ENCODE data around the gene TTC28.
A peak's percentile ranks its signal among the peaks of the same experiment; 100 is the strongest.
"Not testable (repeated sequence)": the region's sequence is repeated elsewhere in the genome, so short reads cannot be mapped to it uniquely, and the experiment has no call there.

TTC28 gene

DNA sequence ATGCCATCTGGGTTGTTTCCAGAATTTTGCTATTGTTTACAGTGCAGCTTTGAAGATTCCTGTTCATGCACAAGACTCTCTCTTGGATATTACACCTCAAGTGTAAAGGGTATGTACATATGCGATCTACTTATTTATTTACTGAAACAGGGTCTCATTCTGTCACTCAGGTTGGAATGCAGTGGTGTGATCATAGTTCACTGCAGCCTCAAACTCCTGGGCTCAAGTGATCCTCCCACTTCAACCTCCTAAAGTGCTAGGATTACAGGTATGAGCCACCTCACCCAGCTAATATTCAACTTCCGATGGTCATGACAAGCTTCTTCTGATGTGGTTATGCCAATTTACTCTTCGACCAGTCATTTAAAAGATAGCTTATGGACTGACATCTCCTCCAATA lies 602.5 kb downstream of the TTC28 start:
- no peak for DNase-seq

DNA sequence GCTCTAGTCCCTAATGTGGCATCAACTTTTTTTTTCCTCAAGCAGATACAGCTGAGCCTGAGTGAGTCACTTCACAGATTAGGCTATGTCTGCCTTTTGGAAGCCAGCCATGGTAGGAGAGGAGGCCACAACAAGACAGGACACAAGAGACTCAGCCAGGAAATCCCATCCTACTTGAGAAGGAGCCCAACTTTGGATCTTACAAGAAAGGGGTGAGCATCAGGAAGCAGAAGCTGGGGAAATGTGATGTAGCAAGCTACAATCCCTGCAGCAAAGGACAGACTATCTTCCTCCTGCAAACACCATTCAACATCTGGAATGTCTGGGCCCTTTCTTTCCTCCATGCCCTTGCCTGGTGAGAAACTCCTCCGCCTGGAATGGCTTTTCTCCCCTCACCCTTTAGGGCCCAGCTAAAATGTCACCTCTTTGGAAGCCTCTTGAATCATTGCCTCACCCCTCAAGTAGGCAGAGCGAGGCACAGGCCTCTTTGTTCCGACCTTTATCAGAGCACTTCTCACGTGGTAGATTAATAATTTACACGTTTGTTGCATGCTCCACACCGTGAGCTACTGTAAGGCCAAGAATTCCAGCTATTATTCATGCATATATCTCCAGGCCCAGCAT lies 604.2 kb downstream of the TTC28 start:
- DNase-seq: no peak

DNA sequence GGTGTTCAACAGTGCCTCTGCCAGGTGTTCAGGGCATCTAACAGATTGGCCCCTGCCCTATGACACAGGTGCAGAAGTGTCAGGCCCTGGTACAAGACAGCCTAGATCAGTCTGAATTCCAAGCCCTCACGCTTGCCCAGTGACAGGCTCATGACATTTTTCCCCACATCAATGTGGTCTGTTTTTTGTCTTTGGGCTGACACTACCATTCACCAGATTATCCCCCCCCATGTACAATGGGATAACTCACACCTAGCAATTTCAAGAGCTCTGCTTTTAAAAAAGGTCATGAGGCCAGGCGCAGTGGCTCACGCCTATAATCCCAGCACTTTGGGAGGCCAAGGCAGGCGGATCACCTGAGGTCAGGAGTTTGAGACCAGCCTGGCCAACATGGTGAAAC lies 605.1 kb downstream of the TTC28 start:
- DNase-seq: no peak

DNA sequence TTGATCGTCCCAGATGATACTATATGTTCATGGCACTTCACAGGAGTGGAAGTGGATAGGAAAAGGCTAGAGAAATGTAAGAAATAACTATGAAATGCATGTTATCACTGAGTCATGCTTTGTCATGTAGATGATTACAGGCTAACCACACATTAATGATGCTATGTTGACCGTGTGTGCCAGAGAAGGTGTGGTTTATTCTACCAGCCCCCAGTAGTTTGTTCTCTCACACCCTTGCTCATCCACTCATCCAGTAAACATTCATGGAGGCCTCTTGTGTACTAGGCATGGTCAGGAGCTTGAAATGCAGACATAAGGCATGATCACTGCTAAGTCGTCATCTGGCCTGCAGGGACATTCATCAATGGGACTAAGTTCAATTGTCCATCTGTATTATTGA lies 607.6 kb downstream of the TTC28 start:
- no peak for DNase-seq

DNA sequence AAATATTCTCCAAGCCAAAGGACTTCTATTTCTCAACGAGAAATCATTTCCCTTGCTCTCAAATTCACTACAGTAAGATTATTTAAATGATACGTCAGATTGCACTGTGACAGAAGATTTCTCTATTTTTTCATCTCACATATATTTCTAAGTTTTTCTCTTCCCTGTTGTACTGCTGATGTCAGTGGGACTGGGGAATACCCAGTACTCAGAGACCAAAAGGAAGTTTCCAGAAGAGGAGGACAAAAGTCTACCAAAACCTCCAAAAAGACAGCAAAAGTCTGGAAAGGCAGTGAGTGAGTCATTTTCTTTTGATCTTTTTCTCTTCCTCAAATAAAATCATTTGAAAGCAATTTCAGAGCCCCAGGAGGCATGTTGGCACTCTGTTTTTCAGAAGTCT lies 610.8 kb downstream of the TTC28 start:
- DNase-seq: no peak

DNA sequence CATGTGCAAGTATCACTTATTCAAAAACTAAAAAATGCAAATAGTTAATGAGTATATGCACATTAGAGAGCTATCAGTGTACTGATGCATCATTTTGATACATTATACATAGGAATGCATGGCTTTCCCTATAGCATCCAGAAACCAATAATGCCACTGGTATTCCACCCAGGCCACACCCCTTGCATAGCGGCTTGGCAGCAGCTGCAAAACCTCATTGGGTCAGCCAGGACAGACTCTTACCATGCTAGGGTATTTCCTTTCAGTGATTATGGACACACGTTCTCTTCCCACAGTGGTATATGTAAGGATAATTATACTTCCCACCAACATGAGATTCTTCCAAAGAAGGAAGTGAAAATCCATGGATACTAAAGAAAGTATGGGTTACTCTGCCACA lies 614.7 kb downstream of the TTC28 start:
- DNase-seq: no peak

DNA sequence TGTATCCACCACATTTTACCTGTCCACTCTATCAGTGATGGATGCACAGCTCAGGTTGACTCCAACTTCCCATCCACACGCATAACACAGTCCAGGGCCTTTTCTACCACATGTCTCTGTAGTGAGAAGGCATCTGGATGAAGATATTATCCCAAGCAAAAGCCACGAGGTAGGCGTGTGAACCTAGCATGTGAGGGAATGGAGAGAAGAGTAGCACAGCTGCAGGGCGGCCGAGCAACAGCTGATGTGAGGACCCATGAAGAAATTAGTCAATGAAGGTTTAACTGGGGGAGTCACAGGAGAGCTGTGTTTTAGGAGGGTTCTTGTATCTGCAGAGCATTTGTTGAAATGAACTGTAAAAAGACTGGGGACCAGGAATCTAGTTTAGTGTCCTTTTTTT lies 616.0 kb downstream of the TTC28 start:
- DNase-seq: no peak

DNA sequence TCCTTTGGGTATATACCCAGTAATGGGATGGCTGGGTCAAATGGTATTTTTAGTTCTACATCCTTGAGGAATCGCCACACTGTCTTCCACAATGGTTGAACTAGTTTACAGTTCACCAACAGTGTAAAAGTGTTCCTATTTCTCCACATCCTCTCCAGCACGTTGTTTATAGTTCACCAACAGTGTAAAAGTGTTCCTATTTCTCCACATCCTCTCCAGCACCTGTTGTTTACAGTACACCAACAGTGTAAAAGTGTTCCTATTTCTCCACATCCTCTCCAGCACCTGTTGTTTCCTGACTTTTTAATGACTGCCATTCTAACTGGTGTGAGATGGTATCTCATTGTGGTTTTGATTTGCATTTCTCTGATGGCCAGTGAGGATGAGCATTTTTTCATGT lies 619.0 kb downstream of the TTC28 start:
- DNase-seq: not testable (repeated sequence)

DNA sequence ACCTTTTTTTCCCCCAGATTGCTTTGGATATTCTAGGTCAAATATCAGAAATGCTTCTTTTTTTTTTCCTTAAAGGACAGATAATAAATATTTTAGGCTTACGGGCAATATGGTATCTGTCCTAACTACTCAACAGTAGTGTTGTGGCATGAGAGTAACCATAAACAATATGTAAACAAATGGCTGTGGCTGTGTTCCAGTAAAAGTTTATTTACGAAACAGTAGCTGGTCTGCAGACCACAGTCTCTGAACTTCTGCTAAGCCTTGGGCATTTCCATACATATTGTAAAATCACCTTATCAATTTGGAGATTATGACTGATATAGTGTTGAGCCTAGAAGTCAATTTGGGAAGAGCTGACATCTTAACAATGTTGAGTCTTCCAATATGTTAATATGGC lies 621.6 kb downstream of the TTC28 start:
- no peak for DNase-seq

DNA sequence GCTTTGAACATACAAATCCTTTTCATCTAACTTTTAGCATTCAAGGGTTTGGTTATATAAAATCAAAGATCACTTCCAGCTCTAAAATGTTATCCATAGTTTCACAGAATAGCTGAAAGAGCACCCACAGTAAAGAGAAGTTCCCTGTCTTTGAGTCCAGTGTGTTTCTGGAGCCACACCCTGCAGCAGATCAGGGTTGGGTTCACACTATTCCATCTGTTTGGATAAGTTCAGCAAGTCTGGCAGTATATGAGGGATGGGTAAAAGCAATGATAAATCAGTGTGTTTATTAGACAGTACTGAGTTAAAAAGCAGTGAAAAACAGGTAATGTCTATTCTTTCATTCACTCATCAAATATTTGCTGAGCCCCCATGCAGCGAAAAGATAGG lies 624.8 kb downstream of the TTC28 start:
- DNase-seq: no peak

DNA sequence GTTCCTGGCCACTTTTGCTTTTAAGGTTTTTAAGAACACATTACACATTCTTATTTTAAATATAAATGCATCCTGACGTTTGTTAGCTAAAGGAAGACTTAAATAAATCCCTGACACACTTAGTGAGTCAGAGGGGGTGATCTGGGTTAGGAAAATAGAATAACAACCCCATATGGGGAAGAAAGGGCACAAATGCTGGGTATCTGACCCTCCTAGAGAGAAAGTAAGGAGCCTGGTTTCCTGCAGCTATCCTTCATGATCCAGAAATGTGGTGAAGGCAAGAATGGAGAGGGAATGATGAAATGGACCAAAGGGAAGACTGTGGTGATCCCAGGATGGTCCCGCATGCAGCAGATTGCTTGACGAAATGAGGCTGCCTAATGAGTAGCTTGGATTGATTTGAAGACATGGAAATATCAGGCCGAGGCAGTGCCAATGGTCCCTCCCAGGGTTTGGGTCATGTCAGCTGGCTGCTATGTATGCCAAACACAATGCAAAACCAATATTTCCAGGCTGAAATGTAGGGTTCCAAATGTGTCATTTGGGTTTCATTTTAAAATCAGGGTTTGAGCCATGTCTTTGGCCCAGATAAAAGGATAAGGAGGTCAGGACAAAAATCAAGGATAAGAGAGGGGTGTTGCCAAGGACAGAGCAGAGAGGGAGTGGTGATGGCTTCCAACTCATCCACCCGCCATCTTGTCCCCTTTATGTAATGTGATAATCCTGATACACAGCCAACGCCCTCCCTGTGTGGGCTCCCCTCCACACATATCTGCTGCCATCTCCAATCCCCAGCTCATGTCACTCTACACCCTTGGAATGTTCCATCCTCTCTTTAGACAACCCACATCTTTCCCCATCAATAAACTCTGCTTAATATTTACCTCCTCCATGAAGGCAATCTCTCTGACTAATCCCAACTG lies 625.5 kb downstream of the TTC28 start:
- no peak for DNase-seq

DNA sequence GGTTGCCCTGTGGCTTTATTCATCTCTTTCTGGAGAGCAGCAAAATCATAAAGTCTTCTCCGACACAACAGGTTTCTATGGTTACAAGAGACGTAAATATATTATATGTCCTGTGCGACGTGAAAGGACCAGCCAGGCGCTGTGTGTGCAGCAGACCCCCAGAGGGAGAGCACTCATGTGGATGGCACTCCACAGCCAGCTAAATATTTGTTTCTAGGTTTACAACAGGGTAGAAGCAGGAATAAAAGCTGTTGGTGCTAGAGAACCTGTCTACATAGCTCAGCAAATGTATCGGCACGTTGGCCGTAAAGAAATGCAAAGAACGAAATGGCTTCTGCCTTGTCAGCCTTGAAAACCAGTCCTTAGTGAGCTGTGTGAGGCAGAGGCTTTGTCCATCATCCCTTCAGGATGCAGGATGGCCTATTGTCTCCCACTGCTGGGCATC lies 626.8 kb downstream of the TTC28 start:
- DNase-seq: peak; percentile 50

DNA sequence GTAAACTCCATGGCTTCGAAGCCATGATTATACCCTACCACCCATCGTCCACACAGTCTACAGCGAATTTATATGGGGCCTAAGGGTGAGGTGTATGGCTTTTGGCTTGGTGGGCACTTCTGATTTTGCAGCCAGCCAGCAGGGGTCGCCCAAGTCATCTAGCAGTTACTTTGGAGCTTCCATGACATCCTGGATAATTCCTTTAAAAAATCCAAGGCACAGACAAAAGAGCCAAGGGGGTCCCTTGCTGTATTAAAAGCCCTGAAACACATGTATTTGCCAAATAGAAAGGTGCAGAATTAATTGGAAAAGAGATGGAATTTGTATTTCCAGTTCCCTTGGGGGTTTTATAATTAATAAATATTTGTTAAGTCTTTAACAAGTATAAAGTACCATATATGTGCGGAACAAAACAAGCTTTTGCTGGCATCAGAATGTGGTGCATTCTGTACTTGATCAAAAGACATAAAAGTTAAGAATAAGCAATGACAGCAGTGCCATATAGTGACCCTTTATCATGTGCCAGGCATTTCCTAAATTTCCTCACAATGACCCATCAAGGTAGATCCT lies 627.8 kb downstream of the TTC28 start:
- peak; percentile 53 for DNase-seq

DNA sequence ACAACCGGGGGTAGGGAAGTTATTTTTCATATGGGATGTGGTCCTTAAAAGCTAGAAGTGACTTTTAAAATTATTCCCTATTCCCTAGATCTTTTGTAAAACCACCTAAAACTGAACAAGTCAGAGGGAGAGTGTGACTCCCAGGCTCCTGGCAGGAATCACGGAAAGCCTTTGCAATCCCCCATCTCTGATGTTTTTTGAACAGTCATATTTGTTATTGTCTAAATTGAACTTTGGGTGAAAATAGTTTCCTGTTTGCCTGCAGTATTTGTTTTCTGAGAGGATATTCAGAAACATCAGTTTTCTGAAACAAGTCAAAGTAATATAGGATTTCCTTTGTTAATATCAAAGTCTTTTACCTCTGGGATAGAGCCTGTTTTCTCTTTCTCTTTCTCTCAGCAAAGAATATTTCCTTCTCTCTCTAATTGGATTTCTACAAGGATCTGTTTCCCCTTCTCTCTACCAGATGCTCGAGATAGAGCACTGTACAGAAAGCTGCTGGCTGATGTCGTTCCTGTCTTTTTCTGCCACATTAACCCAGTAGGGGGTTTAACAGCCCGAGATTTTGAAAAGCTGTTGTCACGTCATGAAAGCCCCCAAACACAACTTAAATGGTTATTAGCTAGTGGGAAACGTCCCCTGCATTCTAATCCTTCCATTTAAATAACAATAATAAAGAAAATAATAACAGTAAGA lies 628.4 kb downstream of the TTC28 start:
- DNase-seq: no peak

DNA sequence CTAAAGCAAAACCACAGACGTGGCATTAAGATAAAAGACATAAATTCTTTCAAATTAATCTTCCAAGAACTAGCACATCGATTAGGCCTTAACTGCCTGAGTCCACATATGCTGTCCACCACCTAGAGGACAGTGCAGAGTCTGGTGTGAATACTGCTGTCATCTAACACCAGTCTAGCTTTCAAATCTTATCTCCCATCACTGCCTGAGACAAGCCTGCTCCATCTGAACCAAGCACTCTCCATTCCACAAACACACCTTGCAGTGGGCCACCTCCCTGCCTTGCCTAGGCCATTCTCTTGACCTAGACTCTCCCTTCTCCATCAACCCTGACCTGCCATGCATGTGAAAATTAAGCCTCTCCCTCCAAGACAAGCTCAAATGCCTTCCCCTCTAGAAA lies 631.1 kb downstream of the TTC28 start:
- DNase-seq: no peak

DNA sequence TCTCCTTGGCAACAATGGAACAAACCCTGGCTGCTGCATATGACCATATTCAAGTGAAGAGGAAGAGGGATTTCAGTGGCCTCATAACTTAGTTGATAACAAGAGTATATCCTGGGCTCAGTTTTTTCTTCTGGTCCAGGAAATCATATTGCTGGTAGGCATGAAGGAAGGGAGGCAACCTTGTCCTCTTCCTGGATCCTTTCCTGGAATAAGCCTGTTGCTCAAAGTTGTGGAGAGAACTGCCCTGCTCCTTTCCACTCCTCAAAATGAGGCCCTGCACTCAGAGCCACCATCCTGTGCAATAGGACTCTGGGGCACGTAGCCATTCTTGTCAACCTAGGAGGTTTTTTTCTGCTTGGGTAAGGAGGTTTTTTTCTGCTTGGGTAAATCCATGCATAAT lies 631.9 kb downstream of the TTC28 start:
- DNase-seq: no peak

DNA sequence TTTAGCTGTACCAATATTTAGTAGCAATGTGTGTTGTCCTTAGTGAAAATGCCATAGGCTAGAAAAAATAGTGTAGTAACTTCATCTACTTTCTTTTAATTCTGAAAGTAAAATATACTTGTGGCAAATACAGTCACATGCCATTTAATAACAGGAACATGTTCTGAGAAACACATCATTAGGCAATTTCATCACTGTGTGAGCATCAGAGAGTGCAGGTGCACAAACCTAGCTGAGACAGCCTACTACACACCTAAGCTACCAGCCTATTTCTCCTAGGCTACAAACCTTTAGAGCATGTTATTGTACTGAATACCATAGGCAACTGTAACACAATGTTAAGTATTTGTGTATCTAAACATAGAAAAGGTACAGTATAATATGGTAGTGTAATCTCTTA lies 633.5 kb downstream of the TTC28 start:
- no peak for DNase-seq

DNA sequence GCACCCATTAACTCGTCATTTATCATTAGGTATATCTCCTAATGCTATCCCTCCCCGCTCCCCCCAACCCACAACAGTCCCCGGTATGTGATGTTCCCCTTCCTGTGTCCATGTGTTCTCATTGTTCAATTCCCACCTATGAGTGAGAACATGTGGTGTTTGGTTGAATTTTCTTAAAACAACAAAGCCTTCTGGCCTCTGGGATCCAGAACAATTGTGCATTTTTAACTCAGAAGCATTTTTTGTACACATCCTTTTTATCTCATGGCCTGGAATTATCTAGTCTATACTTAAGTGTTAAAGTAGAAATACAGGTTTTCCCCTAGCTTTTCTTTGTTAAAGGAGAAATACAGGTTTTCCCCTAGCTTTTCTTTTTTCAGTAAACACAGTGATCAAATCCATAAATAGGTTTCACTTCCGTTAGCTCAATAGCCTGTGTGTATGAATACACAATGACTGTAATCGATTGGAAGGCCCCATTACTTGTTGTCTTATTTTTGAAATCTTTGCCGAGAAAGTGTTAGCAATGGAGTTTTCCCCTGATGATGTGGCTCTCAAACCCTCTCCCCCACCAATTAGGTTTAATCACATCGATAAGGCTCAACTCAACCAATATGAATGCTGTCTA lies 635.0 kb downstream of the TTC28 start:
- no peak for DNase-seq

DNA sequence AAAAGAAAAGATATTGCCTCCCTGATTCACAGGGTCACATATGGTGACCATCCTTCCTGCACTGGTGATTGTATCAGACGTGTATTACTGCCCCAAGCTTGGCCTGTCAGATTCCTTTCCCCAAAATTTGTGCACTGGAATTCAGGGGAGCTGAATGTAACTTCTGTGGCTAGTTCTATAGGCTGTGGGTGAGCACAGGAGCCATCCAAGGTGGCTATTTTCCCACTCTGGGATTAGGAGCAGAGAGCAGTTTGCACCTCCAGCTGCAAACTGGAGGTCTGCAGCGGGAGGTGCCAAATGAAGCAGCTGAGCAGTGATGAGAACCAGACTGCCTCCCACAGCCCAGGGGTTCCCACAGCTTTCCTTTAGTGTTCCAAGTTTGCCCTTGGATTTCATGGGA lies 636.4 kb downstream of the TTC28 start:
- DNase-seq: no peak

DNA sequence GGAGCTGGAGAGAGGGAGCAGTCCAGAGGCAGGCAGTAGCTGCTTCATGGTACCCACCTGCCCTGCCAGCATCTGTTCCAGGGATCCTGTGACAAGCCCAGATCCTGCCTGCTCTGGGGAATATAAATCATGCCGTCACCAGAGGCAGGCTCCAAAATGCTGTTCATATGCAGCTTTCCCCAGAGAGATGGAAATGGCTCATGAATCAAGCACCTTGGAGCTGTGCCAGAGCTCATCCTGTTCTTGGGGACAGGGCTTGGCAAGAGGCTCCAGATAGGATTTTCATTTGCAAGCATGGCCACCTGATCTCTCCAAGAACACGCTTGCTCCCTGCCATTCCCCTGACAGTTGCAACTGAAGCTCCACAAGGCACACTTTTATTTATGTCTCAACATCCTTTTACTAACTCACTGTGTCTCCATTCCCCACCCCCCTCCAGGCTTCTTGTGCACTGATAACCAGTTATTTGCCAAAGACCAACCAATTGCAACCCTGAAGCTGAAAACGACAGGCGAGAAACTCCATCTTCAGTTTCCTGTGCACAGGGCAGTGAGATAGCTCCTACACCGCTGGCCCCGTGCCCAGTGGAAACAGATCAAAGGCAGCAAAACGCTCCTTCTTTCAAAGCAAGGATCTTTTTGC lies 644.8 kb downstream of the TTC28 start:
- peak; percentile 97 for DNase-seq

DNA sequence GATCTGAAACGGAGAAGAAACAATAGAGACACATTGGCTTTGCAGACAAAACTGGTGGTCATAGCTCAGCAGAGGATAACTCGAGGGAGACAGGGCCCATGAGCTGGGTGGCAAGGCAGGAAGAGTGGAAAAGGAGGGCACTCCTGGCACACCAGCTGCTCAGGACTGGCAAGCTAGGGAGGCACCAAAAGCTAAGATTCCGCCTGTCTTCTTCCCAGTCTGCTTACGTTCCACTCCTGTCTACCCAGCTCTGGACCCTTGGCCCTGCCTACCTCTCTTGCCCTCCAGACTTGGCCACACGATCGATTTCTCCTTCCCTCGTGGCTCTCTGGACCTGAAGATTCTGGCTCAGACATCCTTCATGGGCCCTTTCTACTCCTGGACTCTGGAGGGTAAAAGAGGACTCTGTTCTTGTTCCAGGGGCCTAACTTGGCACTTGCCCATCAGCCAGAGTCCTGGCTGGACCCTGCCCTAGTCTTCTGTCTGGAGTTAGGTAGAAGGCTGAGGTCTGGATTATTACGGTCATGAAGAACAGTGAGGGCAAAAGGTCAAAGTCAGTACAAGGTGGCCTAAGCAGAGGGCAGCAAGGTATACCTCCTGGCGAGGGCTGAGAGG lies 645.4 kb downstream of the TTC28 start:
- DNase-seq: no peak

DNA sequence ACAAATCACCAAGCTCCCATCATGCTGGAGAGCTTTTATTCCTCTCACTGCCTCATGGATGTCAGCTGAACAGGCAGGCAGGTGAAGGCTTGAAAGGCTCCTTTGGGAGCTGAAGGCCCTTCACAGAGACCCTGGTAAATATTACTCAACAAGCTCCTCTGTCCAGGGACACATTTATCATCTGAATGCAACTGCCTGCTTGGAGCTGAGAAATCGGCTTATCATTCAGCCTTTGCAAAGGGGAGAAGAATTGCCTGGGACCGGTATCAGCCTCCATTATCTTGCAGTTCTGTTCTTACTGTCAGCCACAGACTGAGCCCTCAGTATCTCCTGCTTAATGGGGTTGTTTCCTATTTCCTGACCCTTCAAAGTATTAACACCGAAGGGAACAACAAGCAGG lies 646.8 kb downstream of the TTC28 start:
- peak; percentile 0 for DNase-seq

Data from NCI-H1105 (cell line).